Myocyte (in vitro differentiated cells): ENCODE measurements around the gene NHSL2. TPM values are rescaled to one million over a fixed set of nuclear protein-coding genes. Genes with fewer than 3 reads are reported as not detected.
A peak's percentile ranks its signal among the peaks of the same experiment; 100 is the strongest.

Source experiments
- DNase-seq: peaks from one replicate; pipeline ENCODE4 v3.0.0-alpha.2; 2012; ENCODE audit warnings: low read depth
- total RNA-seq: library from RNA; depleted of rRNA; stranded (reverse); fragments of >200 nt; gene quantifications from 2 replicates; pipeline ENCODE4 v1.2.3, GENCODE V29; 2014

NHSL2 gene
- total RNA-seq, 1 donor from 2014 or later: 0.19 TPM

DNA sequence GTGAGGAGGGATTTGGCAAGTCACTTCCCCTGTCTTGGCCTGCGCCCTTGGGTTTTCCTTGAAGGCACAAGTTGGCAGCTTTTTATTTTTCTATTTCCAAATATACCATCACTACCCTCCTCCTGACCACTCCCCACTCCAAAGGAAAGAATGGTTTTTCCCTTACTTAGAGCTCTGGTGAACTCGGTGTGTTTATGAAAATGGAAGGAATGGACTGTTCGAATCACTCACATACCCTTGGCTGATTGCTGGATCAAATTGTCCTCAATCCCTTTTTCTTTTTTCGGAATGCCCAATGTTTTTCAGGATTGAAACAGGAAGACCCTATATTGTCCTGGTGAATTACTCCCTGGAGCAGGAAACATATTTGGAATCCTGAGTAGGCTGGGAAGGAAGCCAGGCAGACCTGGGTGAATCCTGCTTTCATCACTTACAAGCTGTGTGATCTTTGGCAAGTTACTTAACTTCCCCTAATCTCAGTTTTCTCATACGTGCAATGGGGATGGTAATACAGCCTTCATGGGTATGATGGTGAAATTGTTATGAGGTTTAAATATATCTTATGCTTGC lies 150.4 kb downstream of the NHSL2 start:
- DNase-seq: no peak

DNA sequence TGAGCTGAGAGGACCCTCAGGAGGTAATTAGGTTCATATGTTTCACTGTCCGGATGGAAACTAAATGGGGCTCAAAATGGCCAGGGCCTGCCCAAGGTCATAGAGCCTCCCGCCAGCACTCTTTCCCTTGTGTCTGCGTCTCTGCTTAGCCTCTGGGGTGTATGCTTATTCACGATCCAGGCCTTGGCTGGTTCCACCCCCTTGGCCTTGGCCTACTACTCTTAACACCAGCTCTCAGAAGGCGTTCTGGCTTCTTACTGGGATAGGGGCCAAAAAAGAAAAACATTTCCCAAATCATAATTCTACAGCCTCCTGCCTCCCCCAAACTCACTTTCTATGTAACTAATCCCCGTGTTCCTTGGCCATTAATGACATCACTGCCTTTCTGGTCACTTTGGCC lies 152.3 kb downstream of the NHSL2 start:
- no peak for DNase-seq

DNA sequence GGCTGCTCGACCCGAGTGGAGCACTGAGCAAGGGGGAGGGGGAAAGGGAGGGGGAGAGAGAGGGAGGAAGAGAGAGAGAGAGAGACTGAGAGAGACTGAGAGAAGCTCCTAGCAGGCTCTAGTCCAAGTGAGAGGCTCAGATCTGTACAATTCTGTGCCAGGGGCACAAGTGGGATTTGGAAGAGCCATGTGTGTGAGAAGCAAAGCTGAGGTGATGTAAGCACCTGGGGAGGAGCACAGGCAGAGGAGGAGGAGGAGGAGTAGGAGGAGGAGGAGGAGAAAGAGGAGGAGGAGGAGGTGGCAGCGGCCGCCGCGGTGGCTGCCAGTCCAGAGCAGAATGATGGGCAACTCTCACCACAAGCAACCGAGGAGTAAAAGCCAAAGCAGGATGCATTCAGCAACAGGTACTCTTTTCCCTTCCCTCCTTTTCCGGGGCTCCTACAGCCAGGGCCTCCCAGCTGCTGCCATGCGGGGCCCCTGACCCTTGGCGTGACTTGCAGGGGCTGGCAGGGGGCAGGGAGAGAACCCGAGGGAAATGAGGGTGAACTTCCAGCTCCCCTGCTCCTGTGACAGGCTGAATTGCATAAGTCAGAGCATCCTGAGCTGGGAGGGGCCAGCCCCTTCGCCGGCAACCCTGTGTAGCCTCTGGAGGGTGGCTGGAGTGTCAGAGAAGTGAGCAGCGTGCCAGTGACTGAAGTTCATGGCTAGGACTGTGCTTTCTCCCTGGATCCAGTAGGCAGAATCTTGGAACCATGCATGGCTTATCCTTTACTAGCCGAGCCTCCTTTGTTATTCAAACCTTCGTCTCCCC lies 158.9 kb downstream of the NHSL2 start:
- DNase-seq: no peak

DNA sequence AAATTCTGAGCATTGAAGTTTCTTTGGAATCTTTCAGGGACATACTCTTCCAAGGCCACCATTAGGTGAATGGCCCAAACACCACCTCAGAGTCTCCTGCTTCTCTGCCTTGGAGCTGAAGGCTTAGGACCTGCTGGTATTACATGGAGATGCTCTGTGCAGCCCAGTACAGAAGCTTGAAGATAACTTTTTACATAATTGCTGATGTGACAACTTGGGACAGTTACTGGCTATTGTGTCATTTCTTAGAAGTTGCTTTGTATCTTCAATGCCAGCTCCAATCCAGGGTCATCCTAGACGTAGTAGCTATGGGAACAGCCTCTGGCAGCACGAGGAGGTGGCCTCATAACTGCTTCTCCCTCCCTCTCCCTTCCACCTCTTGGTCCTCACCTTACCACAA lies 160.6 kb downstream of the NHSL2 start:
- DNase-seq: no peak

DNA sequence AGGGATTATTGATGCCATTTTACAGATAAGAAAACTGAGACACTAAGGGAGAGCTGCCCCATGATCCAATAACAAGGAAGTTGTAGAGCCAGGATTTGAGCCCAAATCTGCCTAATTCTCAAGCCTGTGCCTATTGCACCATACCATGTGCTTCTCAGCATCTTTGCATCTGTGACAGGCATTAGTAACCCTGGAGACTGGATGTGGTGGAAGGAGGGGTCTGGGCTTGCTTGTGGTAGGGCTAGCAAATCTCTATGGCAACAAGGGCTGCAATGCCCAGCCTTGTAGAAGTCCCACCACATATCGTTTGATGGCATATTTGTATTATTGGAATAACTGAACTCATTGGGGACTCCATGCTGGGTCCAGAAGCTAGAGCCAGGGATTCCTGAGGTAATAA lies 163.0 kb downstream of the NHSL2 start:
- DNase-seq: no peak

DNA sequence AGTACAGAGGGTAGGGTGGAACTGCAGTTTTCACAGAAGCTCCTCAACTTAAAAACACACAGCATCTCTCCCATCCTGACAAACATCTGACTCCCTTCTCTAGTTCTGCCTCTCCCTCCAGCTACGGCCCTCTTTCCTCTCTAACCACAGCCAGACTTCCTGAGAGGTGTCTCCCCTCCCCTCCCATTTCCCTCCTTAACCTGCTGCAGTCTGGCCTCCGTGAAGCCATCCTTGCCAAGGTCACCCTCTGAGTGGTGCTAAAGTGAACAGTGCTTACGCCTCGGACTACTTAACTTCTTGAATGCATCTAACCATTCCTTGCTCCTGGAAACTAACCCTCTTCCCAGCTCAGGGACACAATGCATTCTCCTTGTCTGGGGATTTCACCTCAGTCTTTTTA lies 167.8 kb downstream of the NHSL2 start:
- no peak for DNase-seq

DNA sequence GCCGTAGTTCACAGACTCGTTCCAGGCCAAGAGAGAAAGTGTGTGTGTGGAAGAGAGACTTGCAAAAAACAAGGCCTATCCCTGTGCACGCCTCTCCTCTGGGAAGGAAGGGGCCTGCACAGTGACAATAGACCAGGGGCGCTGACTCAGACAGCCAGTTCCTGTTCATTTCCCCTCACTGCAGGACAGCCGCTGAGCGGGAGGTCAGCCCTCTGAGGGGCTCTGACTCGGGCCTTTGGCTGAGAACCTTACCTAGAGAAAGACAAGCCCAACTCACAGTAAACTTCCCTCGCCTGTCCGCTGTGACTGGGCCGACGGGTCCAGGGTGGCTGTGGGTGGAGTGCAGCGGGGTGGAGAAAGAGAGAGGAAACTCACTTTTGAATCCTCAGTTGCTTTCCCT lies 169.0 kb downstream of the NHSL2 start:
- DNase-seq: no peak

DNA sequence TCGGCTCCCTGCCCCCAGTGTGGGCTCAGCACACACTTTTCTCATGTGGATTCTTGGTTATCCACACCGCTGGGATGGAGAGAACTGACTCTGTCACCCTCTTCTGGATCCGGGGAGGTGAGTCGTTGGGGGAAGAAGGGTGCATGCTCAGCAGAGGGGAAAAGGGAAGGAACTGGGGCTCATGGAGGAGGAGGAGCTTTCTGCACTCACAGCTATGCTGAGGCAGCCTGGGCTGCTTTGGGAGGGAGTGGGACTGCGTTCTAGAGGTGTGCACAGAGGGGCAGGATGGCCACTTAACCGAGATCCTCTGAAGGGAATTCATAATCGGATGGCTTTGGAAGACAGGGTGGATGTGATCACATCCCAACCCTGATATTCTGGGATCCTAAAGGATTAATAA lies 169.5 kb downstream of the NHSL2 start:
- no peak for DNase-seq

DNA sequence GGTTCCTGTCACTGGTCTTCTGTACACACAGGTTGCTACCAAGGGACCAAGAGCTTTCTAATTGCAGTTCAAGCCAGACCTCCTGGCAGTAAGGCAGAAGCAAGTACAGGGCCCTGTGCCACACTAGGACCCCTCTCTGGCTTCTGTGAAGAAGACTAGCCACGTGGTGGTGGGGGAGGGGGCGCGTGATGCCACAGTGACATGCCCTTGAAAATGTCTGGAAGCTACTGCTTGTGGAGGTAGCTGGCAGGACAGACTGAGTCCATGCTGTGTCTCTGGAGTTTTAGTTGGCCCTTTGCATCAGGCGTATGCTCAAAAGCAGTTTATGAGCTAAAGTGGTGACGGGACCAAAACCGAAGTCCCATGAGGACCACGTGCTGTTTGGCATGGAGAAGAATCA lies 170.2 kb downstream of the NHSL2 start:
- no peak for DNase-seq

DNA sequence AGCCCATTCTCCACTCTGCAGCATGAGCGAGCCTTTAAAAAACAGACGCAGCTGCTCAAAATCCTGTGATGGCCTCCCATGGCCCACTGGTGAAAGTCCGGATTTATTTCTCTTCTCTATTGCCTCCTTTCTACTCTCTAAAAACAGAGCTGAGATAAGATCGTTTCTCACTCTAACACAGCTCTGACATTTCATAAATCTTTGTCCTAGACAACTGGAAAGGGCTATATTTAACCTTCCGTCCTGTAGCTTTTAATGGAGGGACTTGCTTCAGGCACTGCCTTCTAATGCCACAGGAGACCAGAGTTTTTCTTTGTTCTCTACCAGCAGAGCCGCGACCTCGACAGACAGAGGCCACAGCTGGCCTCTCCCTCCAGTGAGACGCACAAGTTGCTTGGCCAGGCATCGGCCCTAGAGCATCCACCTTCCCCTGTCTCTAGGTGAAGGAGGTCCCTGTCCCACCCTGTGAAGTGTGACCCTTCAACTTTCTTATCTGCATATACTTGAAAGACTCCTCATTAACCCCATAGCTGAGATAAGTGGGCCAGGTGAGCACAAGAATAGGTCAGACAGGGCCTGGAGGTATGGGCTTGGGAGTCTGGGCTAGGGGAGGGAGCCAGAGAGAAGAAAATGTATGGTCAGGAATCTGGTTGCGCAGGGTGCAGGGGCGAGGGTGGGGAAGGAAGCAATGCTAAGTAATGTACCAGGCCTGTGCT lies 171.1 kb downstream of the NHSL2 start:
- DNase-seq: peak; percentile 7

DNA sequence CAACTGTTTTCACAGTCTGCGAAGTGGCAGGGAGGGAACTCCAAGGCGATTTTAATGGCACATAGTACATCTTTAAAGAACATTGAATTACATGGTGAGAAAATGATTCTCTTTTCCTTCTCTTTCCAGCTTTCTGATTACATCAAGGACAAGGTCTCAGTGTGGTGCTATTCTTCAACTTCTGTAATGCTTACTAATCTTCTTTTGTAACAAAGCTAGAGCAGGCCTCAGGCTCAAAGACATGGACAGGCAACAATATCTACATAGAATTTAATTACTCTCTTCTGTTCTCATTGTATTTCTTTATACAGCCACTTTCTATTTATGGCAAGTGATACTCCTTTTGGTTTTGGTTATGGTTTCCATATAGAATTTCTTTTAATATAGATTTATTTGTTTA lies 172.6 kb downstream of the NHSL2 start:
- no peak for DNase-seq

DNA sequence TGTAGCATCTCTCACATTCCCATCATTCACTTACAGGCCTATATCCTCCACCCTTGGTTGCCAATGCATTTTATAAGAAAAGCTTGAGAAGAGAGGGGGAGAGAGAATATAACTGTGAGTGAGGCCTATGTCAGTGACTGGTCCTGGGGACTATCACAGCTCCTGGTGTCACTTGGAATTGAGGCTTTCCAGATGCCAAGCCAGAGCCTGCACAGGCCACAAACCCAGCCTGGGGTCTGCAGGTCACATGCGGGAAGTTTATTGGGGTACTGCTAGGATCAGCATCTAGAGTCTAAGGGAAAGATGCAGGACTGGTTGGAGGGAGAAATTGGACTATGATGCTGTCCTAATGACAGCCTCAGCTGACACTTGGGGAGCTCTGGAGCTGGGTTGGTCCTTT lies 173.5 kb downstream of the NHSL2 start:
- no peak for DNase-seq

DNA sequence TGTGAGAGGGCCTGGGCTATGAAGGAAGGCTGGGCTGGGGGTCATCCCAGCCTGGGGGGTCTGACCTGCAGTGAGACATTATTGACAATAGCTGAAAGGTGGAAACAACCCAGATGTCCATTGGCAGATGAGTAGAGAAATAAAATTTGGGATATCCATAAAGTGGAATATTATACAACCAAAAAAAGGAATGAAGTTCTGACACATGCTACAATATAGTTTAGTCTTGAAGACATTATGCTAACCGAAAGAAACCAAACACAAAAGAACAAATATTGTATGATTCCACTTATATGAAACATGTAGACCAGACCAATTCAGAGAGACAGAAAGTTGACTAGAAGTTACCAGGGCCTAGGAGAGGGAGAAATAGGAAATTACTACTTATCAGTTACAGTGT lies 176.3 kb downstream of the NHSL2 start:
- DNase-seq: no peak

DNA sequence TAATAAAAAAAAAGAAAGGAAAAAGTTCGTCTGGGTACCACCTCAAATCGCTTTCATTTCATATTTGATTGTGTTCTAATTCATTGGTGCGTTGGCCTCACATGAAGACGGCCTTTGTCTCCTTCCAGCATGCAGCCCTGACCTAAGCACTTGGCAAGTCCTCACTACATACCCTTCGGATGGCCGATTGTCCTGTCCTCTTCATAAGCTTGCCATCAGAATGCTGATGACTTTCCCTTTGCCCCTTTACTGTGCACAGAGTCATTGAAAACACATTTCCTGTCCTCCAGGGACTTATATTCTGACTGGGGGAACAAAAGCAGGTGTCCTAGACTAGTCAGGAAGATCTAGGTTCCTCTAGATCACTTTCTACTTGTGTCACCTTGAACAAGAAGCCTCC lies 178.1 kb downstream of the NHSL2 start:
- DNase-seq: no peak

DNA sequence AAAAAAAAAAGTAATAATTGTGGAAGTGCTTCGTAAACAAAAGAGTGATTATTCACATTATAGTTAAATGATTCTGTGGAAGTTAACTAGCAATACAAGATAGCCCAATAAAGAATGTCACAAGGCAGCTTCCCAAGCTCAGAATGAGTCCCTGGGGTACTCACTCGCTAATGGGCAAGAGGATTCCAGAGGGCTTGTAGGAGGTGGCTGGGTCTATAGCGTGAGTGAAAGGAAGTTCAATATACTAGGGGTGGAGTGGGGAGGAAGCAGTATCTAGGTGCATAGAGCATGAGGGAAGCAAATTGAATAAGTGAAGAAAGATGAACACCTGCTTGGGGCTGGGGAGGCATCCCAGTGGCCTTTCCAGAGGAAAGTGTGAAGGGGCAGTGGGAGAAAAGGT lies 178.6 kb downstream of the NHSL2 start:
- DNase-seq: no peak

DNA sequence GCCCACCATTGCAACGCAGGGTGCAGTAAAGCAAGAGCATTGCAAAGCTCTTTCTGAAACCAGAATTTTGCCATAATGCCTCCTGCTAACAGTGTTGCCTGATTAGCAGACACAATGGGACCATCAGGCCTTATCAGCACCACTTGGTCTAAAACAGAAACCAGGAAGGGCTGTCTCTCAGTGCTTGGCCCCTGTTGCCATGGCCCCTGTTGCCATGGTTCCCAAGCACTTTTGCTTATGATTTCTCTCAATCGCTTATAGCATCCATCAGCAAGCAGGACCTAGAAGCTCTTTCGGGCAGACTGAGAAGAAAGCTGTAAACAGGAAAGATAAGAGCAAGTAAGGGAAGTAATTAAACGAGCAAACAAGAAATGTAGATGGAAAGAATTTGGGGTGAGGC lies 184.2 kb downstream of the NHSL2 start:
- peak; percentile 3 for DNase-seq

DNA sequence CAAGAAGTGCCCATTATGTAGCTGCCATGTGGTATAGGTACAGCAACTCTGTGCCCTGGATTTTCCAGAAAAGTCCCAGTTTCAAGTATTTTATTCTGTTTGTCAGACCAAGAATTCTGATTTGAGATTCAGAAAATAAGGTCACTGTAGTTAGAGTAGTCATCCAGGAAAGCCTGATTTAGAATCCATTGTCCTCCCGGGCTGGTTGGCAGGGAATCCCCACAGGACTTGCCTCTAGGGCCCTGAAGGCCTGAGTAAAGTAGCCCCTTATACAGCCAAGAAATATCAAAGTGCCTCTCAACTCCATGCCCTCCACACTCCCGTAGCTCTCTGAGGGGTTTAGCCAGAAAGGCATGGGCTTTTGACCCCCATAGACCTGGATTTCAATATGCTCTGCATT lies 184.7 kb downstream of the NHSL2 start:
- DNase-seq: no peak

DNA sequence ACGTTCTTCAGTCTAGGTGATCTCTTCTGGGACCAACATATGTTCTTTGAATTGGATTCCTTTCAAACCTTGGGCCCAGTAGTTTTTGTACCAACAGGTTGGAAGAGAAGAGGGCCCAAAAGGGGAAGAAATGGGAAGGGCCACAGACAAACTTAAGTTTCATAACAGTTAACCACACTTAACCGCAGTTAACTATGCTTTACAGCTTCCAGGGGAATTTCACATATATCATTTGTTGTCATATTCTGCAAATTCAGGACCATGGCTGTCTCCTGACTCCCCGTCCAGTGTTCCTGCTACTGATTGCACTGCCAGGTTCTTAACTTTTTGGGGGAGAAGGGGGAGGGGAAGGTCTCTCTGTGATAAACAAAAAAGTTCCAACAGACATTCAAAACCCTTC lies 186.5 kb downstream of the NHSL2 start:
- DNase-seq: no peak

DNA sequence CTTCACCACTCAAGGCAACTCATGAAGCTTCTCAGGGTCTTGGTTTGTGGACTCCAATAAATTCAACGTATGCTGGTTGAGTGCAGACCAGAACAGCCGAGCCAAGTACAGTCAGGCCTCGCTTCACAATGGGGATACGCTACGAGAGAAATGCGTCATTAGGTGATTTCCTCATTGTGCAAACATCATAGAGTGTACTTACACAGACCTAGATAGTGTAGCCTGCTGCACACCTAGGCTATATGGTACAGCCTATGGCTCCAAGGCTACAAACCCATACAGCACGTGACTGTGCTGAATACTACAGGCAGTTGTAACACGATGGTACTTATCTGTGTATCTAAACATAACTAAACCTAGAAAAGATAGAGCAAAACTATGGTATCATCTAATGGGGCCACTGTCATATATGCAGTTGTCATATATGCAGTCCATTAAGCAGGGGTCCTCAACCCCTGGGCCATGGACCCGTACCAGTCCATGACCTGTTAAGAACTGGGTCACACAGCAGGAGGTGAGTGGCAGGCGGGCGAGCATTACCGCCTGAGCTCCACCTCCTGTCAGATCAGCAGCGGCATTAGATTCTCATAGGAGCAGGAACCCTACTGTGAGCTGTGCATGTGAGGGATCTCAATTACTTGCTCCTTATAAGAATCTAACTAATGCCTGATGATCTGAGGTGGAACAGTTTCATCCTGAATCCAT lies 189.6 kb downstream of the NHSL2 start:
- DNase-seq: no peak

DNA sequence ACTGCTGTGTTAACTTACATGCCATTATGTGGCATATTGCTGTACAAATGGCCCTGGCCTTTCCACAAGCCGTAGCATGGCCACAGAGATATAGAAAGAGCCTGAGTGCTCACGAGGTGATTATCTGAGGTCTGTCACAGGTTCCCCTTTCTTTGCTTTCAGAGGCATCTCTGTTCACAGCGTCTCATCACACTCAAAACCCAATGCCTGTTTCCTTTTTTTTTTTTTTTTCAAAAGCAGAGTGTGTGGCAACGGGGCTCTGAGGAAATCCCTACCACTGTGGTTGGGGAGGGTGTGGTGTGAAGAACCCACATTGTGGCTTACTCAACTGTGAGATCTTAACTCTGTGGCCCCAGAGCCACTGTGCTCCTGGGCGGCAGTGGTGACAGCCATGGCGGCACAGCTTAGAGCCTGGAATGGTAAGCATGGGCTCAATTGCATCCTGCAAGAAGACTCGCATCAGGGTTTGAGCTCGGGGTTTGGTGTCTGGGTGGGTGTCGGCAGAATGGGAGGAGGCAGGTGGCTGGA lies 190.2 kb downstream of the NHSL2 start:
- DNase-seq: peak; percentile 19

DNA sequence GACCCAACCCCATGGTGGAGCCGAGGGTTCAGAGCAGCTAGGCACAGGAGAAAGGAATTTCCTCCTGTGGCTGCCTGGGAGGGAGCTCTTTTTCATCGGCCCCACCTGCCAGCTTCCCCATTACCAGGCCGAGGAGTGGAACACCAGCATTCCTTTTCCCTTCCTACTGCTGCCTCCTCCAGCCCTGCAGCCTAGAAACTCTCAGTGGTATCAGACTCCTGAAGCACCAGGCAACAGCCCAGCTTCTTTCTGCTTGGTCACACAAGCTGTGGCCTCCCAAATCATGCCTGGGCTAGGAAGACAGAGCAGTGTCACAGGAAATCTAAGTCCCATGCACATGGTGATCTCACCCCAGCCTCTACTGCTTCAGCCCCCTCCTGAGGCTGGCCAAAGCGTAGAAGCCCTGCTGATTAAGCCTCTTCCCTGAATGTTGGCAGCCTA lies 191.0 kb downstream of the NHSL2 start:
- DNase-seq: no peak

DNA sequence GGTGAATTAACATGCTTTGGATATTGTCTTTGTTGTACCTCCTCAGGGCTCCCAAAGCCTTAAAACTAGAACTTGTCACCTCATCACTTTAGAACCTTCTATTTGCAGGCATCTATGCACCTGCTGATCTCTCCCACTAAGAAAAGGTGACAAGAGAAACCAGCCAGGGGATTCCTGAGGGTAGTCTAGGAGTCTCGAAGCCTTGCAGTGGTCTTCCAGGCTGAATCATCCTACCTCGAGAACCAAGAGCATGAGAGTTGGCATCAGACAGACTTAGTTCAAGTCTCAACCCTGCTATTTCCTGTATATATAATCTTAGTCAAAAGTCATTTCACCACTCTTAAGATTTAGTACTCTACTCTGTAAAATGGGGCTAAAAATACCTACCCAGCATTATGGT lies 191.5 kb downstream of the NHSL2 start:
- no peak for DNase-seq
